D721Med (cell line): ENCODE data around the gene DAO.
"Not testable (repeated sequence)": the region's sequence is repeated elsewhere in the genome, so short reads cannot be mapped to it uniquely, and the experiment has no call there.

Source experiments
- DNase-seq: peaks from one replicate; pipeline ENCODE4 v3.0.0; 2011; ENCODE audit warnings: low spot score; ENCODE audit not compliant: insufficient read length
- FAIRE-seq: peaks from 2 replicates; lab custom pipeline; 2011; peaks lifted over from hg19 to GRCh38; lab: Jason Lieb, UNC
- TF ChIP-seq, protein P1 (sequence below): IDR thresholded peaks from 2 replicates; pipeline ENCODE4 v1.5.1; 2012; ENCODE audit warnings: mild to moderate bottlenecking, control low read depth; ENCODE audit not compliant: insufficient read depth; ENCODE audit errors: missing control alignments

DAO gene

DNA sequence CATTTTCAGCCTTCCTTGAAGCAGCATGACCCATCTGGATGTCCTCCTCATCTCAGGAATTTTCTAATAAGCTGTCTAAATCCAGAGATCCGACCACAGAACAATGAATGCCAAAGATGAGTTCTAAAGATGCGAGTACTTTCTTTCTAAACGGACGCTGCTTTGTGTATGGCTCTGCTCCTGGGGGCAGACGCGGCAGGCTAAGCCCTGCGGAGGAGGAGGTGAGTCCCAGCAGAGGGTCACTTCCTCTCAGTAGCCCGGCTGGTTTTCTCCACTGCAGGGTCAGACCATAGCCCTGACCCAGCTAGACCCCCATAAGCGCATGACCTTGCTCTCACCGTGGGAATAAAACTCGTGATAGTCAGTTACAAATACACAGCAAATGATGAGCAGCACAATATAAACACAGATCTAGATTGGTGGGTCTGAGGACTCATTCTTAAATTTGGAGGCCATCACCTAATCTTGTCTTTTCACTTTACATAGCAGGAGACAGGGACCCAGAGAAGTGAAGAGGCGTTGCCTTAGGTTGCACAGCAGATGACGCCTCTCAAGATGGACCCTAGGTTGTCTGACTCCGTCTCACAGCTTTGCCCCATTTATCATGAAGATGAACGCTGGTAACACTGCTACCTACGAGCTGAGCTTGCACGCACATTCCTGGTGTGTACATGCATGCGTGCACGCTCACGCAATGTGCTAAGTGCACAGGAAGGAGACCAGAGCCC lies 39.1 kb upstream of the DAO start:
- TF ChIP-seq, protein P1, sequence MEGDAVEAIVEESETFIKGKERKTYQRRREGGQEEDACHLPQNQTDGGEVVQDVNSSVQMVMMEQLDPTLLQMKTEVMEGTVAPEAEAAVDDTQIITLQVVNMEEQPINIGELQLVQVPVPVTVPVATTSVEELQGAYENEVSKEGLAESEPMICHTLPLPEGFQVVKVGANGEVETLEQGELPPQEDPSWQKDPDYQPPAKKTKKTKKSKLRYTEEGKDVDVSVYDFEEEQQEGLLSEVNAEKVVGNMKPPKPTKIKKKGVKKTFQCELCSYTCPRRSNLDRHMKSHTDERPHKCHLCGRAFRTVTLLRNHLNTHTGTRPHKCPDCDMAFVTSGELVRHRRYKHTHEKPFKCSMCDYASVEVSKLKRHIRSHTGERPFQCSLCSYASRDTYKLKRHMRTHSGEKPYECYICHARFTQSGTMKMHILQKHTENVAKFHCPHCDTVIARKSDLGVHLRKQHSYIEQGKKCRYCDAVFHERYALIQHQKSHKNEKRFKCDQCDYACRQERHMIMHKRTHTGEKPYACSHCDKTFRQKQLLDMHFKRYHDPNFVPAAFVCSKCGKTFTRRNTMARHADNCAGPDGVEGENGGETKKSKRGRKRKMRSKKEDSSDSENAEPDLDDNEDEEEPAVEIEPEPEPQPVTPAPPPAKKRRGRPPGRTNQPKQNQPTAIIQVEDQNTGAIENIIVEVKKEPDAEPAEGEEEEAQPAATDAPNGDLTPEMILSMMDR: no peak
- DNase-seq: peak; percentile 60
- no peak for FAIRE-seq

DNA sequence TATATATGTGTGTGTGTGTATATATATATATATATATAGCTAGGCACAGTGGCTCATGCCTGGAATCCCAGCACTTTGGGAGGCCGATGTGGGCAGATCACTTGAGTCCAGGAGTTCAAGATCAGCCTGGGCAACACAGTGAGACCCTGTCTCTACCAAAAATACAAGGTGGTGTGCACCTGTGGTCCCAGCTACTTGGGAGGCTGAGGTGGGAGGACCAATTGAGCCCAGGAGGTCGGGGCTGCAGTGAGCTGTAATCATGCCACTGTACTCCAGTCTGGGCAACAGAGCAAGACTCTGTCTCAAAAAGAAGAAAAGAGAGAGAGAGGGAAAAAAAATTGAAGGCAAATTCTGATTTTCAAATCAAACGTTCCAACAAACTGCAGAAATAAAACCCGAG lies 38.1 kb upstream of the DAO start:
- not testable (repeated sequence) for FAIRE-seq, DNase-seq

DNA sequence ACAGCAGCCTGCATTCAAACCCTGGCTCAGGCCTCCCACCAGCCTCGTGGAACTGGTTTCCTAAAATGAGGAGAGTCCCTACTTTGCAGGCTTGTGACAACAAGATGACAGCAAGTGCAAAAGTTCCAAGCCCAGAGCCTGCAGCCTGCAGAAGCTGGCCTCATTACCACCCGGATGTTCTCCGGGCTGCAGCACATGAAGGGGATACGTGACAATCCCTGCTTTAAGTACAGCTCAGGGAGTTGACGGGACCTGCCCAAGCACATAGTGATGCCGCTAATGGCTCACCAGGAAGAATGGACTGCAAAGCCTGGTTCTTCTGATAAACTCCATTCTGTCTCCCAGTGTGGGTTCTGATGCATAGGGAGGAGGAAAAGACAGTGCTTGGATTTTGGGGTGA lies 37.5 kb upstream of the DAO start:
- DNase-seq: no peak
- FAIRE-seq: no peak
- TF ChIP-seq, protein P1: no peak

DNA sequence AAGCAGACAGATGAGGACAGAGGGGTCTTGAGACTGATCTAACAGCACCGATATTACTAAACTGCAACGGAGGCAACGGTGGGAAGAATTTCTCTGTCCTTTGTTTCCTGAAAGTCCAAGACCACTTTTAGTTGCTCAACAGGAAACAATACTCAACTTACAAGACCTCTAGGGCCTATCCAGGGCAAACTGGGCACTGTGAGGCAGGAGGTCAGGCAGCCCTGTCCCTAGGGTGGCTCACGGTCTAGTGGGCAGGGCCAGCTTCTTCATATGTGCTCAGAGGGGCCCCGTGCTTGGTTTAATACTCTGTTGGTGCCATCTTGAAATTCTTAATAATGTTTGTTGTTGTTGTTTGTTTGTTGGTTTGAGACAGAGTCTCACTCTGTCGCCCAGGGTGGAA lies 36.7 kb upstream of the DAO start:
- FAIRE-seq (no peak), DNase-seq (no peak)
- TF ChIP-seq, protein P1: no peak

DNA sequence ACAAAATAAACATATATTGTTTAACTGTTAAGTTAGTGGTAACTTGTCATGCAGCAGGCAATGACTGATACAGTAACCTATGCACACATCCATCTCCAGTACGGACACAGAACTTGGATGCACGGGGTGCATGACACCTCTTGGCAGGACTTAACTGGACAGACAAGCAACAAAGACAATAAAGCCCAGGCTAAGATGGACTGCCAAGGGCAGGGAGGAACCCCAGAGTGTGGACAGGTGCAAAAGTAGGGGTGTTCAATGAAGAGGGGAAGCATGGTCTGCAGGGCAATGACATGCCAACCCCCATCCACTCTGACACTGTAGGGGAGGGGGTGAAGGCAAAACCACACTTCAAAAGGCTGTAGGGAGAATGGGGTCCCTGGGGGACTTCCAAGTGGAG lies 34.2 kb upstream of the DAO start:
- TF ChIP-seq, protein P1: no peak
- FAIRE-seq: no peak
- DNase-seq: no peak

DNA sequence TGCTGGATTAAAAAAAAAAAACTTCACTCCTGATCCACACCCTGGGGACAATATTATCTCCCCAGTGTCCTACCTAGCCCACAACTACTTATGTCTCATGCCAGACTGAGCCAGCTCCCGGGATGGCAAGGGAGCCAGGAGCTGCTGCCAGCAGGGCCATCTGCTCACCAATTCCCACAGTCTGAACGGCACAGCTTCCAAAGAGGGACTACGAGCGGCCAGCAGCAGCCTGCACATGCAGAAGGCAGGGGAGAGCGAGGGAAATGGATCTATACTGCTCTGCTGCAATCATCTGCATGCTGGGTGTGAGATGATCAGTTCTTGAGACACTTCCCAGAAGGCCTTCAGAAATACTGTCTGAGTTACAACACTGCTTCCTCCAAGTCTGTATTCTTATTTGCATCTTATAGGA lies 33.6 kb upstream of the DAO start:
- DNase-seq (no peak), FAIRE-seq (no peak)
- TF ChIP-seq, protein P1: no peak

DNA sequence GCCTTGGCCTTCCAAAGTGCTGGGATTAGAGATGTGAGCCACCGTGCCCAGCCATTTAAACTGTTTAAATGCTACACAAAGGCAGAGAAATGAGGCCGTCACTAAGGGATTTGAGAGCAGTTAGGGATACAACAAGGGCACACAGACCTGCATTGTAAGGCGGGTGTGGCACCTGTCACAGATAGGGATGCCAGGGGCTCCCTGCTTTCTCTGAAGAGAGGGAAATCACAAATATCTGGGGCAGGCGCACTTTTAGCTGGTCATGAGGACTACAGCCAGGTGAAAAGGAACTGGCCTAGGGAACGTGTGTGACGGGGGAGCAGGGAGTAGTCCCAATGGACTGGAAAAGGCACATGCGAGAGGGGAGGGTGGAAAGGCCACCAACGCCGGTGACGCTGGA lies 32.2 kb upstream of the DAO start:
- DNase-seq (no peak), FAIRE-seq (no peak)
- TF ChIP-seq, protein P1: no peak
